ENCODE measurements around the gene PICK1. TPM values are rescaled to one million over a fixed set of nuclear protein-coding genes. Genes with fewer than 3 reads are reported as not detected.

PICK1 gene
- total RNA-seq, 2 experiments from 2014 or later, result 21.2 to 25.6 TPM

- H3K27ac Mint-ChIP-seq, result no peak overlapping the region
- Histone ChIP-seq H3K27me3 (ENCODE audit: control insufficient read depth in 1 of 2, insufficient read depth in 2 of 2, low read length in 2 of 2) (no peaks in the 10 kb centered on the region), H3K4me1 (ENCODE audit: insufficient read depth, low read length) (no peaks in the 10 kb centered on the region), H3K36me3 (ENCODE audit: insufficient read depth, low read length) (peaks cover 12% of the 10 kb centered on the region), H3K4me3 (ENCODE audit: low read length) (no peak overlapping the region), H3K27ac (ENCODE audit: low read depth in 1 of 2, low read length in 2 of 2) (no peak overlapping the region), H3K9me3 (ENCODE audit: control insufficient read depth in 1 of 2, insufficient read depth in 1 of 2, low read length in 2 of 2) (no peaks in the 10 kb centered on the region)
- no peaks in the 10 kb centered on the region for H3K4me1 Mint-ChIP-seq (ENCODE audit: low read depth)
- peaks cover 5% of the 10 kb centered on the region for H3K36me3 Mint-ChIP-seq (ENCODE audit: low read depth)
- H3K9me3 Mint-ChIP-seq, result no peaks in the 10 kb centered on the region
- TF ChIP-seq CTCF (IDR thresholded peaks at IDR 0.05), result no peak
- ChIA-PET CTCF (no interaction called here), POLR2A (no interaction called here)
- H3K27me3 Mint-ChIP-seq, result no peaks in the 10 kb centered on the region
- ATAC-seq (ENCODE audit: poor library complexity), result no peak
- no peak overlapping the region for H3K4me3 Mint-ChIP-seq
- no peak for DNase-seq
- intact Hi-C loops (cut with DNase I, micrococcal nuclease), result no loop called here
Measured at GRCh38 chr22:38120359-38121110, 63.3 kb downstream of the PICK1 start.

- Histone ChIP-seq H3K9me3 (ENCODE audit: control insufficient read depth in 1 of 2, insufficient read depth in 1 of 2, low read length in 2 of 2) (no peaks in the 10 kb centered on the region), H3K4me3 (ENCODE audit: low read length) (no peak overlapping the region), H3K4me1 (ENCODE audit: insufficient read depth, low read length) (no peaks in the 10 kb centered on the region), H3K36me3 (ENCODE audit: insufficient read depth, low read length) (peaks cover 10% of the 10 kb centered on the region), H3K27ac (ENCODE audit: low read depth in 1 of 2, low read length in 2 of 2) (no peak overlapping the region), H3K27me3 (ENCODE audit: control insufficient read depth in 1 of 2, insufficient read depth in 2 of 2, low read length in 2 of 2) (no peaks in the 10 kb centered on the region)
- Mint-ChIP-seq H3K27me3 (no peaks in the 10 kb centered on the region), H3K9me3 (no peaks in the 10 kb centered on the region), H3K27ac (no peak overlapping the region), H3K4me1 (ENCODE audit: low read depth) (no peaks in the 10 kb centered on the region), H3K4me3 (no peak overlapping the region), H3K36me3 (ENCODE audit: low read depth) (peaks cover 20% of the 10 kb centered on the region)
- ChIA-PET POLR2A (no interaction called here), CTCF (interaction anchor here (0.9 kb wide), 1 partner anchor 8 kb away, joined by 4 read pairs; no protein-coding TSS in a partner anchor)
- DNase-seq (no peak), ATAC-seq (ENCODE audit: poor library complexity) (no peak)
- intact Hi-C loops (cut with DNase I, micrococcal nuclease), result no loop called here
- TF ChIP-seq CTCF (IDR thresholded peaks at IDR 0.05), result no peak
Measured at GRCh38 chr22:38122616-38123015, 65.4 kb downstream of the PICK1 start.

GRCh38 chr22:38124236-38124974, 67.2 kb downstream of the PICK1 start:
- Mint-ChIP-seq H3K4me1 (ENCODE audit: low read depth) (no peaks in the 10 kb centered on the region), H3K4me3 (no peak overlapping the region), H3K27ac (no peak overlapping the region), H3K9me3 (no peaks in the 10 kb centered on the region), H3K36me3 (ENCODE audit: low read depth) (peaks cover 21% of the 10 kb centered on the region), H3K27me3 (no peaks in the 10 kb centered on the region)
- Histone ChIP-seq H3K4me3 (ENCODE audit: low read length) (no peak overlapping the region), H3K27me3 (ENCODE audit: control insufficient read depth in 1 of 2, insufficient read depth in 2 of 2, low read length in 2 of 2) (no peaks in the 10 kb centered on the region), H3K4me1 (ENCODE audit: insufficient read depth, low read length) (no peaks in the 10 kb centered on the region), H3K9me3 (ENCODE audit: control insufficient read depth in 1 of 2, insufficient read depth in 1 of 2, low read length in 2 of 2) (no peaks in the 10 kb centered on the region), H3K27ac (ENCODE audit: low read depth in 1 of 2, low read length in 2 of 2) (no peak overlapping the region), H3K36me3 (ENCODE audit: insufficient read depth, low read length) (peaks cover 15% of the 10 kb centered on the region)
- intact Hi-C loops (cut with DNase I, micrococcal nuclease), result no loop called here
- POLR2A ChIA-PET, result no interaction called here
- ATAC-seq (ENCODE audit: poor library complexity), result no peak
- no peak for TF ChIP-seq CTCF (IDR thresholded peaks at IDR 0.05)
- DNase-seq, result no peak
- CTCF ChIA-PET, result no interaction called here
